ENCODE measurements around the gene HOXB9.

HOXB9 gene

DNA sequence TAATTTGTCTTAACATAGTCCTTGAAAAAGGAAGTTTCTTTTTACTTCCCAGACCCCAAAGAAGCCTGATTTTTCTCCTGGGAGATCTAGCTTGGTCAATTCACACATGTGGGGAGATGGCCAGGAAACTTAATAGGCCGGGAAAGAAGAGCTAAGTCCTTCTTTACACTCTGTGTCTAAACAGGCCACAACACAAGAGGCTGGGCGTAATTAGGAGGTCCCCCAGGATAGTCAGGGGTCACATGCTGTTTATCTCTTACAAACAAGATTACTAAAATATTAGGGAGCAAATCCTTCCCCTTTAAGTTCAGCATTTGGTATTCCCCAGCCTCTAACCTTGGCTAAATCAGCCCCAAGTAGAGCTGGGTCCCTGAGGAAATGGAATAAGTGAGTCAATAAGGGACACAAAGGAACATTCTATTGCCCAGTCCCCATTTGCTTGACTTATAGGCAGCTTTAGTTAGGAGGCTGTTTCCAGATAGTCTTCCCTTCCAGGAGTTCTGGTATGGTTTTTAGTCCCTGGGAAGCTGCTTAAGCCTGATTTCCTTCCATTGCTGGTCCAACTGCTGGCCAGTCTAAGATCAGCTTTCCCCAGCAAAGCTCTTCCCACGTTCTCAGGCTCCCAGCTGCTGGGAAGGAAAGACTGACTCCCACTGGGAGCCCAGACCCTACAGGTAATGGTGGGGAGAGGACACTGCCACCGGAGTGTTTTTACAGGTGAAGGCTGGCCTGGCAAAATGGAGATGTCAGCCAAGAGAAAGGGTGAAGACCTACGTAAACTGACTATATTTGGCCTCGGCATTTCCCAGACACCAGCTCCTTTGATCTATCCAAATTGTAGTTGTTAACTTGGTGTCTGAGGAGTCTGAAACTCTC is 14.1 kb upstream of the HOXB9 start:
- no peak for DNase-seq (ENCODE audit: low read depth in 2 of 2, low spot score in 1 of 2)

GRCh38 chr17:48639136-48639535 is 13.0 kb upstream of the HOXB9 start:
- no peak for DNase-seq (ENCODE audit: low read depth in 2 of 2, low spot score in 1 of 2)

- no peak for DNase-seq (ENCODE audit: low read depth in 2 of 2, low spot score in 1 of 2)
Observed at GRCh38 chr17:48637323-48638260, 11.4 kb upstream of the HOXB9 start.

- peak in 1 of 2 donors; percentile 49 for DNase-seq (ENCODE audit: low read depth in 2 of 2, low spot score in 1 of 2)
Observed at GRCh38 chr17:48636177-48637018, 10.2 kb upstream of the HOXB9 start.

DNA sequence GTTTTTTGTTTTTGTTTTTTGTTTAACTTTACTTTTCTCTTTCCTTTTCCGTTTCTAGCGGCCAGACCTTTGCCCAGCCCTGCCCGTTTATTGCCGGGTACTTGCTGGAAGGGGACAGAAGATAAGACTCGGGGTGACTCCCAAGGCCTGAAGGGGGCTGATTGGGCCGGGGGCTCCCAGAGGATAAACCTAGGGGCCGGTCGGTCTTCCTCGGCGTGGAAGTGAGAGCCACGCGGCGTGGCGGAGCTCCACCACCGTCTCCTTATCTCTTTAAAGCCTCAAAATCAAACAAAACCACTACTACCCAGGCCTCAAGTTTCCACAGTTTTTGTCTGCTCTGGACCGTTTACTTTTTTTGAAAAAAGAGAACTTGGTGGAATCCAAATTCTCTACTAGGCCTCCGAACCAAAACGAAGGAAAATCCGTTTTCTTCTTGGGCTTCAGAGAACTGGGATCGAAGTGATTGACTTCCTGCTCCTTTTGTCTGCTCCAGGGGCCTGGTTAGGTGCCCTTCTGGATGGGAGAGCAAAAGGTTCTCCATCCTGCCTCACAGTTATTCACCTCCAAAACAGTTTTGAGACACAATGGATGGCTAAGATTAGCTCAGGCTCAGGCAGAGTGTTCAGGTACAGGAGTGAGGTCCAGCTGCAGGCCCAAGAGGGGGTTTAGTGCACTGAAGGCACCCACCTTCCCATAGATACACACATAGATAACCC is 8.5 kb upstream of the HOXB9 start:
- DNase-seq (ENCODE audit: low read depth in 2 of 2, low spot score in 1 of 2): no peak

DNA sequence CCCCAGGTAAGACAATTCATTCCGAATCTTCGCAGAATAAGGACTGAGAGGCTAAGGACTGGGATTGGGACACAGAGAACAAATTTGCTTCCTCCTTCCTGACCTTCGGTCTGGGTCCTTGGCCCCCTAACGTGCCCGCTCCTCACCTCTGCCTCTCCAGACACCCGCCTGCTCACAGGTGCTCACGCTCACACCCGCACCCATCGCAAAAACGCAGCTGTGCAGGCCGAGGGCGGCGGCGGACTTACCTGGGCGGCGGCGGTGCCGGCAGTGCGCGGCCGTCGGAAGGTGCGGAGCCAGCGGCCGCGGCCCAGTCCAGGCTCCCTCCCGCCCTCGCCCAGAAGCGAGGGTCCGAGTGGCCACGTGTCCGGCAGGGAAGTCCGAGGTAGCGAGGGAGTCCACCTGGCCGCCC is 7.1 kb upstream of the HOXB9 start:
- DNase-seq (ENCODE audit: low read depth in 2 of 2, low spot score in 1 of 2): no peak

DNA sequence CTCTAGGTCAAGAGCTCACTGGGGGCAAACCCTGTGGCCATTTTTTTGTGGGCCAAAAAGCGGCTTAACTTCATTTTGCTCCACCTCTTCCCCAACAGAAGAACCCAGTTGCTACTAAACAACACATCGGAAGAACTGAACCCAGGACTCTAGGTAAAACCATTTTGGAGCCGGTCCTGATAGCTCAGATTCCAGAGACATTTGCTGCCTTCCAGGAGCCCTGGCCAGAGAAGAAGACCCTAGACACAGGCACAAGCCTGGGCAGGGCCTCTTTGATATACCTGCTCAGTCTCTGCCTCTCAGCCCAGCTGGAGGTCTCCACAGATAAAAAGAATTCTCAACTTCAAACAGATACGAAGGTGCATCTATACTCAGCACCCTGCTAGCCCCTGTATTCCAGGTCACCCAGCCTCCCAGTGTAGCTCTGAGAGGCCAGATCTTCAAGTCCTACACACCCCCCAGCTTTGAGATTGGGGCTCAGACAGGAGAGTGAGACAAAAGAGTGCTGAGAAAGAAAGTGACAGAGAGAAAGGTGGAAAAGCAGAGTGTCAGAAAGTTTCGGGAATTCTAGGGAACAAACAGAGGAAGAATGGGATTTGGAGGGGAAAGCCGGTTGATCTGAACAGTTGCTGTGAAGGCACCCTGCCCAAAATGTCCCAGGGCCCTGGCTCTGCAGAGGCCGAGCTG is 6.6 kb upstream of the HOXB9 start:
- DNase-seq (ENCODE audit: low read depth in 2 of 2, low spot score in 1 of 2): no peak

DNA sequence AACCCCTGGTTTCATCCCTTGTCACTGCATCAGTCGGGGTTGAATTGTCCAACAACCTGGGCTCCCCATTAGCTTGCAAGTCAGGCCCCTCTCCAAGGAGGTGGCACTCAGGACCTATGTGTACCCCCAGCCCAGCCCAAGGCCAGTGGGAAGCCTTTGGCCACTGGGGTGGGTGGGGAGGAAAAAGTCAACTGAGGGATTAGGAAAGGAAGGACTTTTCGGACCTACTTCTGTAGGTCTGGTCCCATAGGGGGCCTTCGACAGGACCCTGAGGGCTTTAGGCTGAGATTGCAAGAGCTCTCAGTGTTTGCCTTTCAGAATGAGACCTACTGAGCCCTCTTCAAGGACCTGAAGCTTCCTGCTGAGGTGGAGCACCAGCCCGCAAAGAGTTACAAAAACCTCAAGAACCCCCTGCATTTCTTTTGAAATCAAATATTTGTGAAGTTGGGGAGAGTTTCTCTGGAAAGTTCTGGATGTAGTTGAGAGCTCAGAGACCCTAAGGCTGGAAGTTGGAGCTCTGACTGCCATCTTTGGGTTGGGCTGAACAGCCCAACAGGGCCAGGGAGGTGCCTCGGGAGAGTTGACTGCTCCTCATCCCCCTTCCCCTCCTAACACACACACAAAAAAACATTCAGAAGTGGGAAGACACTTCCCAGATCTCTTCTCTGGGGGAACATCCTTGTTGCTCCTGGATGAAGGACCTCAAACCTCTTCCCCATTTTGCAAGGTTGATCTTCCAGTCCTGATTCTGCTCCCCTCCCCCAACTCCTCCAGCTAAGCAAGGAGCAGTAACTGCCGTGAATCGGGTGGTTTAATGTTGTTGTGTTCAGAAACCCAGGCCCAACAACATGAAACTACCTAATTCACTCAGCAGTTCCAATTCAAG is 5.8 kb upstream of the HOXB9 start:
- DNase-seq (ENCODE audit: low read depth in 2 of 2, low spot score in 1 of 2): no peak

DNA sequence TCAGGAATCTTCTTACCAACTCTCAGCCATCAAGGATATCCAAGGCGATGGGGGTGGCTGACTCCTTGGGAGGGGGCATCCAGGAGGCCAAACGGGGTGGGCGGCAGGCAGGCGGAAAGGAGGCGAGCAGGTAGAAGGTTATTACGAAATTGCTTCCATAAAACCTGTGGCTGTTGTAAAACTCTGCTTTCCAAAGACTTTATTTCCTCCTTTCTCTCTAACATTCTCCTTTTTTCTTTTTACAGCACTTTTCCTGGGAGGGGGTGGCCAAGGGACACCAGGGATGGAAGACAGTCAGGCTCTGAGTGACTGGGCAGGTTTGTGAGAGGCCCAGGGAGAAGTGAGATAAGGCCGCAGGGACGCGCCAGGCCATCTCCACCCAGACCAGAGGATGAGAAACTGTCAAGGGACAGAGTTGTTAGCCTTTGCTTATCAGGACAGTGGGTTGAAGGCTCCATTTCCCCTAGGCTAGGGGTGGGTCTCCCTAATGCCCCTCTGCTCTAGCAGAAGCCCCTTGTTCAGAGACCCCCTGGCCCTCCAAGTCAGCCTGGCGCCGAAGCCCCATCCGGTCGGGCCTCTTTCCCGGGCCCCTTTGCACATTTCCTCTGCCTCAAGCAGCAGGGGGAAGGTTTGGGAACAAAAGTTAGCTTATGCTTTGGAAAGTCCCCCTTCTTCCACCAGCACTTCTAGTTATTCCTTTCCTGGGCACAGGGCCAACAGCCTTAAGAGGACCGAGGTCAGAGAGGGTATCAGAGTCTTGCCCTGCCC is 5.0 kb upstream of the HOXB9 start:
- no peak for DNase-seq (ENCODE audit: low read depth in 2 of 2, low spot score in 1 of 2)

DNA sequence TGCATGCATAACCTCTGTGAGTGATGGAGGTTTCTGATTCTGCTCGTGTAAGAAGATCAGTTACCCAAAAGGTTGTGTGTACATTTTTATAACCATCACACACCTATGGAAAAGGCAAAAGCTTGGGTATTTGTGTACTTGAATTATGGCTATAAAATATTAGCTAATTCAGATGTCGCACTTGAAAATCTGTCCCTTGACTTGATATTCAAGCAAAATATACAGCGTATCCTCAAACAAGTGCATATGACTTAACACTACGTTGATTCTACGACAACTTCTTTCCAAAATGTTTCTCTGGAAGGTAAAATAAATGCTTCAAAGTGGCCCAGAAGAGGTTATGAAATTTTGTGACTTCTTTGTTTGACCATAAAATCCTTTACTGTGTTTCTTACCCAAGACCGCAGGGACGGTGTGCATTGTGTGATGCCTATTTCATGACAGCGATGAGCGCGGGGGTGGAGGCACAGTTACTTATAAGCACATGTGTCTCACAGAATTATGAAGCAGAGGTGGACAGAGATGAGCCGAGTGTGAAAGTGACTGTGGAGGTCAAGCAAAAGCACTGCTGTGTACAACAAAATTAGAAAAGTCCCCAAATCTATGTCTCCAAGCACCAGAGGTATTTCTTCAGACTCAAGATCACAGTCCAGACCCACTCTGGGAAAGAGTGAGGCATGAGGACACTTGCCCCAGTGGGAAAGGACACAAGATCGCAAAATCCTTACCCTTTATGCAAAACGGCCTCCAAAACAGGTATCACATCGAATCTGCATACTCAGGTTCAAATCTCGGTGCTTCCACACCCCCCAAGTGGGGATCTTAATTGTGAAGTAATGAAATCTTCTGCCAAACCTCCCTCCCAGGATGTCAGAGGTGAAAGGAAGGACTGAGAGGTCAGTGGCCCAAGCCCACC is 4.1 kb upstream of the HOXB9 start:
- DNase-seq (ENCODE audit: low read depth in 2 of 2, low spot score in 1 of 2): no peak

DNA sequence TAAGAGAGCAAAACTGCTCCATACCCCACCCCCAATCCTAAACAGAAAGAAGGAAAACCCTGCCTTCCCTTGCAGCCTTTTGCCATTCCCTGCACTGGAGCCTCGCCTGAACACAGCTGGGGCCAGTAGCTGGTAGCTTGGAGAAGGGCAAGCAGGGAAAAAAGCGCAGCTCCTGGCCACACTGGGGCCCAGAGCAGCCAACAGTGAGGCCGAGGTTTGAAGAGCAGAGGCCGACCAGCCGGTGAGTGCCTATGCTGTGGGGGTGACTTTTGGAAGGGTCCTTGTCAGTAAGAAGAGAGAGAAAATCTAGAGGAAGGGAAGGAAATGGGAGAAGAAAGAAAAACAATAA is 3.2 kb upstream of the HOXB9 start:
- no peak for DNase-seq (ENCODE audit: low read depth in 2 of 2, low spot score in 1 of 2)

DNA sequence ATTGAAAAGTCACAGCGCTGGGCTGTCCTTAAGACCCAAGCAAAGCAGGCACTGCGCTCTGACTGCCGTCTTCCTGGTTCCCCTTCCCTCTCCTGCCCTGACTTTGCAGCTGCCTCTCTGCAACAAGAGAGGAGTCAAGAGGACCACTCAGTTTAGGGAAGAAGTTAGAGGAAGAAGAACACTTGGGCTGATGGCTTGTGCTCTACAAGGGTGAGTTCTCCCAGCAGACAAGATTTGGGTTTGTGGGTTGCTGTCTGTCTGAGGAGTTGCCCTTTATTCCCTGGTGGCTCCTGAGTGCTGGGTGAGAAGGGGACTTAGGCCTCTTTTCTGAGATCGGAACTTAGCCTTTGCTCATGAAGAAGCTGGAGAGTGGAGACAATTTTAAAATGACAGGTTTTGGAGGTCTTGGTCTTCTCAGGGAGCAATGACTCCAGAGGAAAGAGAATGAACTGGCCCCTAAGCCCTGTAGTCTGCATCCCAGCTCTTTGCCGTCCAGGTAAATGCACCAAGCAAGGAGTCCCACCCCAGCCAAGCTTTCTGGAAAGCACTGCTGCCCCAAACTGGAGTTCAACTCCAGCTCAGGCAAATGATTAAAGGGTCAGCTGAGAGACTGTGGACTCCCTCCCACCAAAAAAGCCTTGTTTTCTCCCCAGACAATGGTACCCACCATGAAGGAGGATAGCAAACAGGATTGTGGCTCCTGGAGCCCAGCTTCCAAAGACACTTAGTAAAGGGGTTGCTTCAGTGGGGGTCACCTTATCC is 2.7 kb upstream of the HOXB9 start:
- no peak for DNase-seq (ENCODE audit: low read depth in 2 of 2, low spot score in 1 of 2)

DNA sequence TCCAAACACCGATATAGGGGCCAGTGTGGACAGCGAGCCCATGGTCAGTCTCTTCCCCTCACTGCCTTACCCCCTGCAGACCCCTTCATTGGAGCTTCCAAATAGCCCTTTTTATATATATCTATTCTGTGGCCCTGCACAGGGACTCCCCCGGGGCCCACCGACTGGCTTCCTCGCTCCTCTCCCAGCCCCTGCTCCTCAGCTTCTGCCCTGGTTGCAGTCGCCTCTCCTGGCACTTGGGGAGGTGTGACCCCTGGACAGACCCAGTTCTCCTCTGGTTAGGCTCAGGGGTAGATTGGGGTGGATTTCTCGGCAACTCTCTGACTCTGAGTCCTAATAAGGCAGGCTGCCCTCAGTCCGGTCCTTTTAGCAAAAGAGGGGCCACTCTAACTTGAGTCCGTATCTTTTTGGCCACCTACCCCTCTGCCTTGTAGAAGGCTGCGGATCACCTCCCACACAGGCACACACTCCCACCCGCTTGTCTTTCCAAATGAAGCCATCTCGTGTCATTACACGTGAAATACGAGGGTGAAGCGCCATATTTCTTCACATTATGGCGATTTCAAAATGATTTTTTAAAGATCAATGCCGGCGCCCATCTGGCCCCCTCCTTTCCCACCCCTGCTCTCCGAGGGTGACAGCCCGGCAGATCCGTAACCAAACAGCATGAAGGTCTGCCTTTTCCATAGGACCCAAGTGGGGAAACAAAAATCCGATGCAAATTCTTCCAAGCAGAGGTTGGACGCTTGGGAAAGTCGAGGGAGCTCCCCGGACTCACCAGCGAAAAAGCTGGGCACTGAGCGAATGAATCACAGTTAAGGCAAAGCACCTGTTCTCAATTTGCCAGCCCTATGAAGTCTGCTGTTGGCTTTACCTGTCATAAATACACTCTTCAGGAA is 1.7 kb upstream of the HOXB9 start:
- no peak for DNase-seq (ENCODE audit: low read depth in 2 of 2, low spot score in 1 of 2)

DNA sequence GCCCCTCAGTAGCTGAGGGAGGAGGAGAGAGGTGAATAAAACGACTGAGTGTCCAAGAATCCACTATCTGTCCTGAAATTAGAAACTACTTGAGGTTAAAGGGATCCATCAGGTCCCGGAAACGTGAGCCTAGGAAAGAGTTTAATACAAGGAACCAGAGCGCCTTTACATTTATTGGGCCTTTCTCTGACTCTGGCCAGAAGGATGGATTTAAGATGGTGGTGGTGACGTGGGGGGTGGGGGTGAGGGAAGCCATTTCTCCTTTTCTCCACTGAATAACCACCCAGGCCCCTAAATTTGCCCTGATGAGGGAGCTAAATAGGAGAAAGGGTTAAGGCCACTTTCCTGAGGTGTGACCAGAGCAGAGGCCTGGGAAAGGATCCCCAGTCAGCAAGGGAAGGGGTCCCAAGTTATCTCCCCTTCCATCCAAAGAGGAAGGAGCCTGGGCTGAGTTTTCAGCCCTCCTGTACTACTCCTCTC is 1.0 kb upstream of the HOXB9 start:
- no peak for DNase-seq (ENCODE audit: low read depth in 2 of 2, low spot score in 1 of 2)

DNA sequence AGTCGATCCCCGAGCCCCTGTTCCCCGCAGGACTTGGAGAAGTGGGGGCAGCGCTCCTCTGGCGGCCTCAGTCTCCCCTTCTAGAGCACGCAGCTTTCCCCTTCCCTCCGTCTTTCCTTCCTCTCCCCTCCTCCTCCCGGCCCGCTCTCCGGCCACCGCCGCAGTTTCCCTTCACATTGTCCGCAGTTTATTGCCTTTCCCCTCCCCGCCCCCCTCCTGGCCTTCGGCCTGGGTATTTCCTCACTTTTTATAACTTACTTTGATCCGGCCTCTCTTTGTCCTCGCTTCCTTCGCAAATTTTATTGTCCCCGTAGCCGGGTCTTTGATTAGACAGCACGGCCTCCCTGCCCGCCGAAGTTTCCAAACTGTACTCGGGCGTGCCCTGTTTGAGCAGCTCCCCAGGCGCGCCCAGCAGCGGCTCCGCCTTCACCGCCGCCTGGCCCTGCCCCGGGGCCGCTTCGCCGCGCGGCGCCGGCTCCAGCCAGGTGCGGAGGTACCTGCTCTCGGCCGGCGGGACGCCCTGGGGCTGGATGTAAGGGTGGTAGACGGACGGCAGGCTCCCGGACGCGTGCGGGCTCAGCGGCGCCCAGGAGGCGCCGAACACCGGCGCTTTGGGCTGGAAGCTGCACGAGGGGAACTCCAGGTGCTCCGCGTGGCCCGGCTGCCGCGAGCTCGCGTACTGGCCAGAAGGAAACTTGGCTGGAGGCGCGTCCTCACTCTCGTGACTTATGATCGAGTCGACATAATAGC is 488 bp downstream of the HOXB9 start:
- DNase-seq (ENCODE audit: low read depth in 2 of 2, low spot score in 1 of 2): no peak

Data from stimulated activated CD8-positive, alpha-beta memory T cell treated with anti-CD3 and anti-CD28 coated beads, Interleukin-4, amount 100 ng/mL, for 4 hours (primary cell).